GM12878 (cell line): Measurements from ENCODE around the gene FADS3. TPM values are rescaled to one million over a fixed set of nuclear protein-coding genes. Genes with fewer than 3 reads are reported as not detected.

ENCODE experiments used
- ATAC-seq: fragments of 200-7000 bp; cut with Tn5 transposase; 3 replicates; pipeline ENCODE4 v1.9.1; 2020; ENCODE audit warnings: mild to moderate bottlenecking, moderate library complexity
- BruUV-seq: library from RNA; stranded (reverse); fragments of 400-500 nt; replicated peaks from 2 replicates; lab custom pipeline; 2021; lab: Mats Ljungman, UMichigan
- CTCF ChIA-PET: fragments of 300-600 bp; sonication (Branson Sonifier 250); formaldehyde crosslinking; extraction: SDS; loops from one replicate; lab custom pipeline; 2021; ENCODE audit warnings: inconsistent platforms; lab: Yijun Ruan, JAX
- POLR2A ChIA-PET: fragments of 350-600 bp; formaldehyde crosslinking; extraction: SDS; loops from one replicate; lab custom pipeline; 2021; ENCODE audit warnings: inconsistent platforms; lab: Charles Lee
- RAD21 ChIA-PET: fragments of 300-600 bp; sonication (Branson Sonifier 250); formaldehyde crosslinking; loops from one replicate; lab custom pipeline; 2023; ENCODE audit warnings: antibody characterized with exemption; ENCODE audit not compliant: unreplicated experiment; lab: Charles Lee
- SMC1A ChIA-PET: fragments of 300-600 bp; sonication (Branson Sonifier 250); formaldehyde crosslinking; loops from one replicate; lab custom pipeline; 2023; ENCODE audit not compliant: unreplicated experiment, uncharacterized antibody; lab: Charles Lee
- DNase-seq: peaks from one replicate; pipeline ENCODE4 v3.0.0-alpha.2; 2011; ENCODE audit warnings: low read depth, low spot score
- FAIRE-seq: peaks from 3 replicates; lab custom pipeline; 2011; peaks lifted over from hg19 to GRCh38; lab: Jason Lieb, UNC
- H2AFZ ChIP-seq: 2 replicates; pipeline ENCODE4 v1.6.0; 2011; ENCODE audit warnings: low read depth, low read length, control low read depth; ENCODE audit not compliant: control insufficient read depth
- H3K27ac ChIP-seq: 2 replicates; pipeline ENCODE4 v1.5.1; 2011; ENCODE audit warnings: control low read depth; ENCODE audit not compliant: control insufficient read depth, insufficient read depth
- H3K27me3 ChIP-seq, 2 experiments: replicated peaks in 1 of 2; 2 replicates each; pipeline versions ENCODE4 v1.6.0 to v1.6.1; 2011; ENCODE audit warnings: low read length in 1 of 2; ENCODE audit not compliant: control insufficient read depth in 2 of 2, insufficient read depth in 2 of 2
- H3K36me3 ChIP-seq, 2 experiments: 2 replicates each; pipeline ENCODE4 v1.5.1; 2011; ENCODE audit warnings: low read length in 1 of 2; ENCODE audit not compliant: control insufficient read depth in 2 of 2, insufficient read depth in 2 of 2
- H3K4me1 ChIP-seq: 2 replicates; pipeline ENCODE4 v1.6.1; 2011; ENCODE audit warnings: mild to moderate bottlenecking, low read length, moderate library complexity, mixed read lengths; ENCODE audit not compliant: control insufficient read depth, insufficient read depth
- H3K4me2 ChIP-seq: 2 replicates; pipeline ENCODE4 v1.6.0; 2011; ENCODE audit warnings: control low read depth; ENCODE audit not compliant: control insufficient read depth, insufficient read depth
- H3K4me3 ChIP-seq: fragments of 200-600 bp; sonication (generic); 2 replicates; pipeline ENCODE4 v1.5.1; 2016
- H3K79me2 ChIP-seq: 2 replicates; pipeline ENCODE4 v1.6.0; 2011; ENCODE audit warnings: low read length; ENCODE audit not compliant: control insufficient read depth, insufficient read depth
- H3K9ac ChIP-seq: 2 replicates; pipeline ENCODE4 v1.8.0; 2011; ENCODE audit warnings: low read length, control low read depth, mixed read lengths; ENCODE audit not compliant: control insufficient read depth, insufficient read depth
- H3K9me3 ChIP-seq: replicated peaks from 3 replicates; pipeline ENCODE4 v1.5.1; 2011; ENCODE audit warnings: mild to moderate bottlenecking, low read length; ENCODE audit not compliant: control insufficient read depth, insufficient read depth
- H4K20me1 ChIP-seq: 2 replicates; pipeline ENCODE4 v1.6.0; 2011; ENCODE audit not compliant: control insufficient read depth, insufficient read depth
- BRCA1 ChIP-seq: IDR thresholded peaks from 2 replicates; pipeline ENCODE4 v1.6.1; 2011; ENCODE audit warnings: low read depth, low read length, improper control_type of control experiment
- MYC ChIP-seq: IDR thresholded peaks from 2 replicates; pipeline ENCODE4 v1.6.1; 2011; ENCODE audit warnings: mild to moderate bottlenecking, low read length, moderate library complexity, inconsistent platforms; ENCODE audit not compliant: insufficient read depth, insufficient replicate concordance, insufficient read length, severe bottlenecking
- NR2C1 ChIP-seq: fragments of 450-650 bp; IDR thresholded peaks from 2 replicates; pipeline ENCODE4 v1.6.1; 2017; ENCODE audit warnings: antibody characterized with exemption, mild to moderate bottlenecking, moderate library complexity
- SMAD5 ChIP-seq: IDR thresholded peaks from 2 replicates; pipeline ENCODE4 v1.6.1; 2016; ENCODE audit warnings: antibody characterized with exemption, low read depth
- TCF3 ChIP-seq: IDR thresholded peaks from 2 replicates; pipeline ENCODE4 v1.6.1; 2012; ENCODE audit warnings: low read depth, mild to moderate bottlenecking, low read length, borderline replicate concordance; ENCODE audit not compliant: insufficient read depth
- YBX1 ChIP-seq: fragments of 450-650 bp; IDR thresholded peaks from 2 replicates; pipeline ENCODE4 v1.6.1; 2016; ENCODE audit warnings: antibody characterized with exemption
- whole genome bisulfite sequencing: methylation state at CpG from one replicate; pipeline ENCODE4 v1.1.6; 2016; ENCODE audit warnings: low lambda C conversion rate; ENCODE audit not compliant: insufficient replicate concordance, insufficient coverage; ENCODE audit errors: missing lambda C conversion rate; 5-methylcytosine and 5-hydroxymethylcytosine counted together
- in situ Hi-C: fragments of 300-500 bp; cut with MboI; formaldehyde crosslinking; loops from 9 replicates; pipeline ENCODE4 v1.14.3; 2018; ENCODE audit warnings: mixed read lengths
- intact Hi-C: fragments of 100-400 bp; cut with micrococcal nuclease; formaldehyde crosslinking; loops from one replicate; pipeline ENCODE4 v1.14.2; 2022; ENCODE audit not compliant: unreplicated experiment
- polyA plus RNA-seq, 11 experiments: library from polyadenylated mRNA; depleted of rRNA in 4 of 11; unstranded in 6 of 11; stranded (reverse) in 5 of 11; fragments of >200 nt; fragmentation: Nextera tagmentation in 4 of 11; fragmentation: Illumina TruSeq in 1 of 11; extraction: Ambion mirVana in 4 of 11; extraction: Trizol in 1 of 11; gene quantifications; 1 replicate in 1 of 11; 2 replicates in 10 of 11; pipeline versions ENCODE4 v1.2.1 to v1.2.3, GENCODE V29; 2011 to 2016; ENCODE audit warnings: inconsistent platforms in 2 of 11, missing spikeins in 2 of 11, low read depth in 1 of 11
- total RNA-seq, 4 experiments: library from RNA; depleted of rRNA in 3 of 4; stranded (reverse); fragments of >200 nt in 3 of 4; fragmentation: Illumina TruSeq in 1 of 4; extraction: Trizol in 1 of 4; gene quantifications; 2 replicates each; pipeline versions ENCODE4 v1.2.1 to v1.2.3, GENCODE V29; 2013 to 2021
- TF ChIP-seq, protein P1 (sequence below): IDR thresholded peaks from 2 replicates; pipeline ENCODE4 v1.6.1; 2011; ENCODE audit warnings: borderline replicate concordance, low read depth, mild to moderate bottlenecking, moderate library complexity, mixed read lengths, low read length; ENCODE audit not compliant: insufficient read depth; ENCODE audit errors: extremely low read length
- TF ChIP-seq, protein P2 (sequence below): fragments of 450-650 bp; conservative IDR thresholded peaks from 2 replicates; pipeline ENCODE4 v1.6.1; 2017; ENCODE audit warnings: mild to moderate bottlenecking, moderate library complexity

FADS3 gene
- total and polyA plus RNA-seq, 10 of the 15 experiments (the other 5 are each of a cell fraction or from before 2014, with no cell fraction given) = 0.23 to 8.1 (median 4.2) TPM

DNA sequence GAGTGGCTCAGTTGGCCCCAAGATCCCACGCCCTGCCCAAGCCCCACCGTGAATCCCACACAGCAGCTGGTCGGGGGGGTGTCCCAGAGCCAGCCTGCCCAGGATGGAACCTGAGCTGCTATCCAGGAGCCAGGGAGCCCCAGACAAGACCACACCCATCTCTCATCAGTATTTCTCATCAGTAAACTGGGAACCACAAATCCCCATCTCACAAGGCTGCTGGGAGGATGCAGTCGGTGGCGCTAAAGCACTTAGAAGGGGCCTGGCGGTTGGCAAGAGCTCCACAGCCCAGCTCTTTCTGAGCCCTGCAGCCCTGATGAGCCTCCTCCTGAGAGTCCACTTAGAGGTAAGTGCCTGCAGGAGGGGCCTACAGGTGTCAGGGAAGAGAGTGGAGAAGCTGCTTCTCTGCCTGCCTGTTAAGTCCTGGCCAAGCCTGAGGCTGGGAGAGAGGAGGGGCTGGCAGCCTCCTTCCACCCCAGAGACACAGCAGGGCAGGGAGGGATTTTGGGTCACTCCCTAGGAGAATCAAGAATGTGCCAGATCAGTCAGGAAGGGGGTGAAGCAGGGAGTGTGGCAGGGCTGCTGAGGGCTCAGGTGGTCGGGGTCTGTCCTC is 6.1 kb downstream of the FADS3 start:
- no peak overlapping the region for H2AFZ ChIP-seq
- SMC1A ChIA-PET = interaction anchor here (1.2 kb wide), 1 partner anchor 62 kb away, joined by 5 read pairs; no protein-coding TSS in a partner anchor
- POLR2A ChIA-PET = interaction anchor here (0.9 kb wide), 1 partner anchor 11 kb away, joined by 3 read pairs; no protein-coding TSS in a partner anchor
- intact Hi-C loops = no loop called here
- H3K36me3 ChIP-seq = no peaks in the 10 kb centered on the region
- FAIRE-seq = no peak
- TF ChIP-seq YBX1 = no peak
- TF ChIP-seq BRCA1 = no peak
- TF ChIP-seq SMAD5 = no peak
- TF ChIP-seq, protein P1, sequence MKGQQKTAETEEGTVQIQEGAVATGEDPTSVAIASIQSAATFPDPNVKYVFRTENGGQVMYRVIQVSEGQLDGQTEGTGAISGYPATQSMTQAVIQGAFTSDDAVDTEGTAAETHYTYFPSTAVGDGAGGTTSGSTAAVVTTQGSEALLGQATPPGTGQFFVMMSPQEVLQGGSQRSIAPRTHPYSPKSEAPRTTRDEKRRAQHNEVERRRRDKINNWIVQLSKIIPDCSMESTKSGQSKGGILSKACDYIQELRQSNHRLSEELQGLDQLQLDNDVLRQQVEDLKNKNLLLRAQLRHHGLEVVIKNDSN = no peak
- no peak for TF ChIP-seq NR2C1
- no peak for TF ChIP-seq MYC
- no peak for TF ChIP-seq TCF3
- TF ChIP-seq, protein P2, sequence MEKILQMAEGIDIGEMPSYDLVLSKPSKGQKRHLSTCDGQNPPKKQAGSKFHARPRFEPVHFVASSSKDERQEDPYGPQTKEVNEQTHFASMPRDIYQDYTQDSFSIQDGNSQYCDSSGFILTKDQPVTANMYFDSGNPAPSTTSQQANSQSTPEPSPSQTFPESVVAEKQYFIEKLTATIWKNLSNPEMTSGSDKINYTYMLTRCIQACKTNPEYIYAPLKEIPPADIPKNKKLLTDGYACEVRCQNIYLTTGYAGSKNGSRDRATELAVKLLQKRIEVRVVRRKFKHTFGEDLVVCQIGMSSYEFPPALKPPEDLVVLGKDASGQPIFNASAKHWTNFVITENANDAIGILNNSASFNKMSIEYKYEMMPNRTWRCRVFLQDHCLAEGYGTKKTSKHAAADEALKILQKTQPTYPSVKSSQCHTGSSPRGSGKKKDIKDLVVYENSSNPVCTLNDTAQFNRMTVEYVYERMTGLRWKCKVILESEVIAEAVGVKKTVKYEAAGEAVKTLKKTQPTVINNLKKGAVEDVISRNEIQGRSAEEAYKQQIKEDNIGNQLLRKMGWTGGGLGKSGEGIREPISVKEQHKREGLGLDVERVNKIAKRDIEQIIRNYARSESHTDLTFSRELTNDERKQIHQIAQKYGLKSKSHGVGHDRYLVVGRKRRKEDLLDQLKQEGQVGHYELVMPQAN = no peak
- no peak for ATAC-seq
- peaks cover 15% of the 10 kb centered on the region for H3K4me1 ChIP-seq
- BruUV-seq = no TSS peak
- H3K4me2 ChIP-seq = no peak overlapping the region
- RAD21 ChIA-PET = no interaction called here
- no peaks in the 10 kb centered on the region; the same call in 2 of the 3 replicates for H3K9me3 ChIP-seq
- in situ Hi-C loops = no loop called here
- H4K20me1 ChIP-seq = no peaks in the 10 kb centered on the region
- no peak overlapping the region for H3K9ac ChIP-seq
- DNase-seq = no peak
- 88% methylated on average over 7 of the region's 7 CpGs for WGBS
- no peak overlapping the region for H3K4me3 ChIP-seq
- H3K27ac ChIP-seq = no peak overlapping the region
- CTCF ChIA-PET = interaction anchor here (0.6 to 2.2 kb wide), 6 partner anchors 13 to 197 kb away, joined by 3 to 6 read pairs (median 4); no protein-coding TSS in a partner anchor
- H3K79me2 ChIP-seq = no peaks in the 10 kb centered on the region
- H3K27me3 ChIP-seq = no peaks in the 10 kb centered on the region
